22Rv1 (cell line): Measurements from ENCODE around the gene GCH1.

Source experiments
- H3K27ac ChIP-seq: fragments of 450-650 bp; 2 replicates; pipeline ENCODE4 v1.5.1; 2017
- ZFX ChIP-seq: fragments of 450-650 bp; IDR thresholded peaks from 2 replicates; pipeline ENCODE4 v1.6.1; 2017; ENCODE audit warnings: antibody characterized with exemption, borderline replicate concordance
- TF ChIP-seq, protein P1 (sequence below): fragments of 450-650 bp; IDR thresholded peaks from 2 replicates; pipeline ENCODE4 v1.5.1; 2017; ENCODE audit warnings: mild to moderate bottlenecking

GCH1 gene

GRCh38 chr14:54809767-54810166 is 92.9 kb downstream of the GCH1 start:
- no peak for TF ChIP-seq ZFX
- TF ChIP-seq, protein P1, sequence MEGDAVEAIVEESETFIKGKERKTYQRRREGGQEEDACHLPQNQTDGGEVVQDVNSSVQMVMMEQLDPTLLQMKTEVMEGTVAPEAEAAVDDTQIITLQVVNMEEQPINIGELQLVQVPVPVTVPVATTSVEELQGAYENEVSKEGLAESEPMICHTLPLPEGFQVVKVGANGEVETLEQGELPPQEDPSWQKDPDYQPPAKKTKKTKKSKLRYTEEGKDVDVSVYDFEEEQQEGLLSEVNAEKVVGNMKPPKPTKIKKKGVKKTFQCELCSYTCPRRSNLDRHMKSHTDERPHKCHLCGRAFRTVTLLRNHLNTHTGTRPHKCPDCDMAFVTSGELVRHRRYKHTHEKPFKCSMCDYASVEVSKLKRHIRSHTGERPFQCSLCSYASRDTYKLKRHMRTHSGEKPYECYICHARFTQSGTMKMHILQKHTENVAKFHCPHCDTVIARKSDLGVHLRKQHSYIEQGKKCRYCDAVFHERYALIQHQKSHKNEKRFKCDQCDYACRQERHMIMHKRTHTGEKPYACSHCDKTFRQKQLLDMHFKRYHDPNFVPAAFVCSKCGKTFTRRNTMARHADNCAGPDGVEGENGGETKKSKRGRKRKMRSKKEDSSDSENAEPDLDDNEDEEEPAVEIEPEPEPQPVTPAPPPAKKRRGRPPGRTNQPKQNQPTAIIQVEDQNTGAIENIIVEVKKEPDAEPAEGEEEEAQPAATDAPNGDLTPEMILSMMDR: no peak
- no peak overlapping the region for H3K27ac ChIP-seq

- TF ChIP-seq, protein P1: no peak
- TF ChIP-seq ZFX: no peak
- H3K27ac ChIP-seq: no peak overlapping the region
Observed at GRCh38 chr14:54808326-54809161, 94.1 kb downstream of the GCH1 start.

DNA sequence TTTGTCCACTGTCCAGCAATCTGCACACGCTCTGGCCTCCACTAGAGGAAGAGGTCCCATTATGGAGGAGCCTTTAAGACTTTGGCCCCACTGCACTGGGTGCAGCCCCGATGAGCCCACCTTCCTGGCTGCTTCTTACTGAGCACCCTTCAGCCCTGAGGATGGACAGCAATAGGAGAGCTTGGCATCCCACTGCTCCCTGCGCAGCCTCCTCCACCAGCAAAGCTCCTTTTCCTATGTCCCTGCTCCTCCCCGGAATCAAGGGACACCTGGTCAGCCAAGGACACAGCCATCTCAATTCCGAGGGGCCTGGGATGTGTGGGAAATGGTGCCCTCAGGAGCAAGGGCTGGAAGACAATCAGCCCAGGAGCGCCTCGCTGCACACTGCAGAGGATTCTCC is 94.7 kb downstream of the GCH1 start:
- no peak overlapping the region for H3K27ac ChIP-seq
- no peak for TF ChIP-seq ZFX
- TF ChIP-seq, protein P1: no peak

DNA sequence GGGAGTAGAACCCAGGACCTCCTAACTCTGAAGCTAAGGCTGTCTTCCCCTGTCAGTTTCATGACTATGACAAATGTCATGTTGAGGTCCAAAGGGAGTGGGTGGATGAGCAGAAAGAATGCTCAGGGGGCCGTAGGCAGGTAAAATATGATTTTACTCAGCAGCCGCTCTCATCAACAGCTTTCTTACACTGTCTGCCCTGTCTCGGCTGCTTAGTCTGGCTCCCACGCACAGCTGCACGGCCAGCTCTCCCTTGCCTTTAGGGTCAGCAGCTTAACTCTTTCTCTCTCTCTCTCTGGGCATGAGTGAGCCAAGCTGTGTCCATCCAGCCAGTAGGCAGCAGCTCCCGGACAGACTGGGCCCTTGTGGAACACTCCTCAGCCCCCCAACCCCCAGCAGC is 95.2 kb downstream of the GCH1 start:
- H3K27ac ChIP-seq: no peak overlapping the region
- TF ChIP-seq, protein P1: no peak
- no peak for TF ChIP-seq ZFX

DNA sequence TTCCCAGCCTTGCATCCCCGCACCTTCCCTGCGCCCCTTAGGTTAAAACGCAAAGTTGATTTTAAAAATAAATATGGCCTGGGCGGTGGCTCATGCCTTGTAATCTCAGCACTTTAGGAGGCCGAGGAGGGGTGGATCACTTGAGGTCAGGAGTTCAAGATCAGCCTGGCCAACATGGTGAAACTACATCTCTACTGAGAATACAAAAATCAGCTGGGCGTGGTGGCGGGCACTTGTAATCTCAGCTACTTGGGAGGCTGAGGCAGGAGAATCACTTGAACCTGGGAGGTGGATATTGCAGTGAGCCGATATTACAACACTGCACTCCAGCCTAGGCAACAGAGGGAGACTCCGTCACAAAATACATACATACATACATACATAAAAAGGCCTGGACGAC is 96.0 kb downstream of the GCH1 start:
- TF ChIP-seq, protein P1: no peak
- no peak for TF ChIP-seq ZFX
- H3K27ac ChIP-seq: no peak overlapping the region

GRCh38 chr14:54805445-54806322 is 96.9 kb downstream of the GCH1 start:
- H3K27ac ChIP-seq: no peak overlapping the region
- no peak for TF ChIP-seq ZFX
- TF ChIP-seq, protein P1: peak; percentile 97

DNA sequence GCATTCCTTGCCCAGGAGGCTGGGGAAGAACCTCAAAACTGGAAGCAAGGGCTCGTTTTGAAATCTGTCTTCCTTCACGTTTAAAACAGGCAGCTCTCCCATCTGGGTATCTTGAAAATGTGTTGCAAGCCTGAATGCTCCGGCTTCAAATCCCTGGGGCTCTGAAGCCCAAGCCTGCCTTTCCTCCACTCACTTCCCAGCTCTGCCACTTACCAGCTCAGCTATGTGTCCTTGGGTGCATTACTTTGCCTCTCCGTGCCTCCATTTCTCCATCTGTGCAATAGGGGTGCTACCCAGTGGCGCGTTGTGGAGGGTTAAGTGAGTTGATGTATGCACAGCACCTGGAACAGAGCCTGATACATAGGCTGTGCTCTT is 97.6 kb downstream of the GCH1 start:
- no peak for TF ChIP-seq ZFX
- TF ChIP-seq, protein P1: no peak
- no peak overlapping the region for H3K27ac ChIP-seq
